IMR-90 (cell line): ENCODE results near the gene SVIL. TPM values are rescaled to one million over a fixed set of nuclear protein-coding genes. Genes with fewer than 3 reads are reported as not detected.
"Not testable (repeated sequence)": the region's sequence is repeated elsewhere in the genome, so short reads cannot be mapped to it uniquely, and the experiment has no call there.

Experiments
- ATAC-seq: fragments of 200-7000 bp; cut with Tn5 transposase; 2 replicates; pipeline ENCODE4 v1.9.1; 2020; ENCODE audit warnings: low read depth, mild to moderate bottlenecking, moderate library complexity
- BruUV-seq: library from RNA; stranded (reverse); fragments of 400-500 nt; replicated peaks from 2 replicates; lab custom pipeline; 2021; lab: Mats Ljungman, UMichigan
- CTCF ChIA-PET: fragments of 300-600 bp; formaldehyde crosslinking; extraction: SDS; loops from one replicate; lab custom pipeline; 2021; ENCODE audit warnings: antibody characterized with exemption; lab: Yijun Ruan, JAX
- POLR2A ChIA-PET: fragments of 300-600 bp; sonication (Branson Sonifier 250); formaldehyde crosslinking; loops from one replicate; lab custom pipeline; 2022; ENCODE audit warnings: antibody characterized with exemption; ENCODE audit not compliant: unreplicated experiment; lab: Charles Lee
- DNase-seq: peaks from one replicate; pipeline ENCODE4 v3.0.0; 2013
- H2AFZ ChIP-seq: replicated peaks from 2 replicates; pipeline ENCODE3; 2013; ENCODE audit warnings: low read length, mild to moderate bottlenecking; ENCODE audit not compliant: poor library complexity
- H2AK5ac ChIP-seq: 2 replicates; pipeline ENCODE4 v1.6.1; 2013; ENCODE audit warnings: low read depth, low read length, inconsistent platforms
- H2AK9ac ChIP-seq: replicated peaks from 2 replicates; pipeline ENCODE3; 2013; ENCODE audit warnings: mild to moderate bottlenecking, low read depth, low read length, moderate library complexity; ENCODE audit not compliant: poor library complexity
- H2BK120ac ChIP-seq: 2 replicates; pipeline ENCODE4 v1.6.1; 2013; ENCODE audit warnings: low read depth, low read length, inconsistent platforms
- H2BK15ac ChIP-seq: 3 replicates; pipeline ENCODE4 v1.6.1; 2013; ENCODE audit warnings: low read depth, low read length, inconsistent platforms
- H2BK20ac ChIP-seq: 2 replicates; pipeline ENCODE4 v1.6.1; 2013; ENCODE audit warnings: low read depth, mild to moderate bottlenecking, inconsistent platforms, low read length, moderate library complexity
- H2BK5ac ChIP-seq: 2 replicates; pipeline ENCODE4 v1.6.1; 2013; ENCODE audit warnings: mild to moderate bottlenecking, low read depth, low read length, inconsistent platforms; ENCODE audit not compliant: poor library complexity, severe bottlenecking
- H3K14ac ChIP-seq: replicated peaks from 2 replicates; pipeline ENCODE4 v1.6.1; 2013; ENCODE audit warnings: low read depth, low read length, inconsistent platforms
- H3K18ac ChIP-seq: 2 replicates; pipeline ENCODE4 v1.6.1; 2013; ENCODE audit warnings: low read depth, low read length, control low read depth
- H3K23ac ChIP-seq: 2 replicates; pipeline ENCODE4 v1.6.1; 2013; ENCODE audit warnings: low read depth, low read length, inconsistent platforms
- H3K27ac ChIP-seq: 2 replicates; pipeline ENCODE4 v1.5.1; 2013; ENCODE audit warnings: mild to moderate bottlenecking, control low read depth, low read length; ENCODE audit not compliant: insufficient read depth
- H3K27me3 ChIP-seq: 2 replicates; pipeline ENCODE4 v1.6.1; 2013; ENCODE audit warnings: low read length; ENCODE audit not compliant: control insufficient read depth, insufficient read depth
- H3K36me3 ChIP-seq: 2 replicates; pipeline ENCODE4 v1.6.1; 2013; ENCODE audit warnings: low read length, mixed read lengths; ENCODE audit not compliant: control insufficient read depth, insufficient read depth
- H3K4ac ChIP-seq: 2 replicates; pipeline ENCODE4 v1.6.1; 2013; ENCODE audit warnings: low read depth, low read length, inconsistent platforms
- H3K4me1 ChIP-seq: 2 replicates; pipeline ENCODE4 v1.6.1; 2013; ENCODE audit warnings: low read length, mixed read lengths; ENCODE audit not compliant: control insufficient read depth, insufficient read depth
- H3K4me2 ChIP-seq: 2 replicates; pipeline ENCODE4 v1.6.1; 2013; ENCODE audit warnings: low read depth, mild to moderate bottlenecking, control low read depth, low read length, moderate library complexity
- H3K4me3 ChIP-seq: 2 replicates; pipeline ENCODE4 v1.5.1; 2013; ENCODE audit warnings: low read depth, mild to moderate bottlenecking, control low read depth, low read length, moderate library complexity; ENCODE audit not compliant: insufficient read depth
- H3K56ac ChIP-seq: 2 replicates; pipeline ENCODE4 v1.6.1; 2013; ENCODE audit warnings: low read length, inconsistent platforms; ENCODE audit not compliant: insufficient read depth; ENCODE audit errors: extremely low read depth
- H3K79me1 ChIP-seq, 2 experiments: 2 replicates each; pipeline ENCODE4 v1.6.1; 2013; ENCODE audit warnings: low read length in 2 of 2, inconsistent platforms in 1 of 2, low read depth in 1 of 2
- H3K9ac ChIP-seq: 2 replicates; pipeline ENCODE4 v1.6.1; 2013; ENCODE audit warnings: low read depth, low read length, control low read depth
- H3K9me1 ChIP-seq: 2 replicates; pipeline ENCODE4 v1.6.1; 2013; ENCODE audit warnings: low read length, inconsistent platforms; ENCODE audit not compliant: insufficient read depth
- H3K9me3 ChIP-seq: 2 replicates; pipeline ENCODE4 v1.6.1; 2013; ENCODE audit warnings: low read length; ENCODE audit not compliant: control insufficient read depth, insufficient read depth
- H4K20me1 ChIP-seq: 2 replicates; pipeline ENCODE4 v1.6.1; 2013; ENCODE audit warnings: low read length, inconsistent platforms; ENCODE audit not compliant: insufficient read depth
- H4K5ac ChIP-seq: 2 replicates; pipeline ENCODE4 v1.6.1; 2013; ENCODE audit warnings: mild to moderate bottlenecking, low read depth, low read length, control low read depth
- H4K8ac ChIP-seq, 2 experiments: 2 replicates each; pipeline ENCODE4 v1.6.1; 2013; ENCODE audit warnings: low read depth in 2 of 2, low read length in 2 of 2, control low read depth in 1 of 2, inconsistent platforms in 1 of 2
- H4K91ac ChIP-seq: 2 replicates; pipeline ENCODE4 v1.6.1; 2013; ENCODE audit warnings: low read depth, low read length, inconsistent platforms; ENCODE audit not compliant: insufficient read depth
- CEBPB ChIP-seq: IDR thresholded peaks from 2 replicates; pipeline ENCODE4 v1.6.1; 2012; ENCODE audit warnings: low read depth, low read length, improper control_type of control experiment
- MXI1 ChIP-seq: IDR thresholded peaks from 2 replicates; pipeline ENCODE4 v1.6.1; 2012; ENCODE audit warnings: low read depth, mild to moderate bottlenecking, low read length, moderate library complexity, borderline replicate concordance
- RAD21 ChIP-seq: IDR thresholded peaks from 2 replicates; pipeline ENCODE4 v1.6.1; 2012; ENCODE audit warnings: low read length, improper control_type of control experiment
- WGBS, 2 experiments: methylation state at CpG; one replicate each; pipeline versions ENCODE4 v1.1.5 to v1.1.7; 2013; ENCODE audit warnings: missing lambda C conversion rate in 2 of 2; ENCODE audit not compliant: insufficient read length in 1 of 2; ENCODE audit errors: extremely low coverage in 2 of 2; 5-methylcytosine and 5-hydroxymethylcytosine counted together
- dilution Hi-C: fragments of 300-500 bp; cut with HindIII; formaldehyde crosslinking; loops from one replicate; pipeline ENCODE4 v1.14.3; 2018; ENCODE audit warnings: low sequenced_read_pairs; ENCODE audit not compliant: unreplicated experiment
- in situ Hi-C: fragments of 300-500 bp; cut with MboI; formaldehyde crosslinking; loops from 3 replicates; pipeline ENCODE4 v1.14.3; 2019; ENCODE audit warnings: low sequenced_read_pairs, inconsistent platforms, mixed read lengths
- intact Hi-C: fragments of 100-400 bp; cut with micrococcal nuclease; formaldehyde crosslinking; loops from 2 replicates; pipeline ENCODE4 v1.10.0; 2022
- polyA plus RNA-seq, 3 experiments: library from polyadenylated mRNA; depleted of rRNA; stranded (reverse); fragments of >200 nt; gene quantifications; 2 replicates each; pipeline ENCODE4 v1.2.3, GENCODE V29; 2012; ENCODE audit warnings: low replicate concordance in 1 of 3
- total RNA-seq: library from RNA; depleted of rRNA; stranded (reverse); fragments of >200 nt; gene quantifications from 2 replicates; pipeline ENCODE4 v1.2.3, GENCODE V29; 2012

SVIL gene
- total and polyA plus RNA-seq, 2 of the 4 experiments (the other 2 are of a cell fraction) = 11.5 to 11.6 TPM

DNA sequence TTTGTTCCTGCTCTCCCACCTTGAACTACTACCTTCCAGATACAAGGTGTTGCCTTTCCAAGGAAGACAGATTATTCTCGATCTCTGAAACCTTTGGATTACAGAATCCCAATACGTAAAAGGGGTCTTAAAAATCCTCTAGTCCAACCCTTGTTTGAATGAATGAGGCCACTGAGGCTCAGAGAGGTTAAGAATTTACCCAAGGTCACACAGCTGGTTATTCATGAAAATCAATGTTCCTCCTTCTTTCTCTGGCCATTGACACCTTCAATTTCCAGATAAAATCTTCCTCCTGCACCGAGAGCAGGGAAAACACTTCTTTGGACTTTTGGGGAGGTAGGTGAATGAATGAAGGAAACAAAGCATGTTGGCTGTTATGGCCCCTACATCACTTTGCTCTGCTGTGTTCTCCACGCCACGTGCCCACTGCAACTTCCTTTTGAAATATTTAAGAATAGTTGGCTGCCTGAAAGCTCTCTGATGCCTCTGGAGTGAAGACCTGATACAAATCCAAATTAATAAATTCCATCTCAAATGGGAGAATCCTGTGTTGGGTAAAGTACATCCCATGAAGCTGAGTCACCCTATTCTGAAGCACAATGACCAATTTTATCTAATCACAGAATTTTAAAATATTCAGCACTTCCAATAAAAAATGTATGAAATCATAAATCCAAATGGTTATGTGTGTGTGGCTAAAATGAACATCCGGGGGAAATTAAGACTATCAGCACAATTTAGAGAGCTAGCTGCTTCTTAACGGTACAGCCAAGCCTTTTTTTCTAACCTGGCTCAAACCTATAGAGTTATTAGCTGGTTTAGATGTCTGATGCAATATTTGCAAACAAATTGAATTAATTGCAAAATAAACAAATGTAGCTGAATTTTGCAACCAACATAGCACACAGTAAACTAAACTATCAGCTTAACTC lies 7.3 kb downstream of the SVIL start:
- H3K9me1 ChIP-seq = peaks cover 9% of the 10 kb centered on the region; the same call in 1 of the 2 replicates
- peaks cover 36 to 65% of the 10 kb centered on the region in 2 experiments for H3K79me1 ChIP-seq
- H2AK9ac ChIP-seq = no peak overlapping the region
- peaks cover 5% of the 10 kb centered on the region for H3K4me1 ChIP-seq
- peak overlapping the region; percentile 64; the same call in 1 of the 2 replicates for H3K27ac ChIP-seq
- no peak overlapping the region for H3K9ac ChIP-seq
- 100% methylated on average over 1 of the region's 7 CpGs; no CpG with 5 or more reads in 1 of the 2 experiments for WGBS, 2 experiments
- H3K14ac ChIP-seq = peak overlapping the region; percentile 71; the same call in 1 of the 2 replicates
- H2BK120ac ChIP-seq = peak overlapping the region; percentile 39
- intact Hi-C loops = no loop called here
- DNase-seq (peak; percentile 66), ATAC-seq (peak; percentile 81)
- dilution Hi-C loops = no loop called here
- BruUV-seq = no TSS peak
- peak overlapping the region; percentile 52; the same call in 1 of the 2 replicates for H3K23ac ChIP-seq
- TF ChIP-seq RAD21 = no peak
- TF ChIP-seq CEBPB = peak; percentile 47; the same call in 1 of the 2 replicates
- no peak for TF ChIP-seq MXI1
- H3K36me3 ChIP-seq = no peaks in the 10 kb centered on the region
- H2BK5ac ChIP-seq = no peak overlapping the region
- H4K20me1 ChIP-seq = peaks cover 28% of the 10 kb centered on the region; the same call in 1 of the 2 replicates
- in situ Hi-C loops = no loop called here
- CTCF ChIA-PET = interaction anchor here (1.4 kb wide), 1 partner anchor 109 kb away, joined by 7 read pairs; no protein-coding TSS in a partner anchor
- H3K4me2 ChIP-seq = no peak overlapping the region; the same call in 1 of the 2 replicates
- H3K4me3 ChIP-seq = no peak overlapping the region
- H3K56ac ChIP-seq = no peak overlapping the region
- H2AFZ ChIP-seq = no peak overlapping the region
- POLR2A ChIA-PET = no interaction called here
- peak overlapping the region; percentile 64 for H4K5ac ChIP-seq
- H2AK5ac ChIP-seq = peak overlapping the region; percentile 71; the same call in 1 of the 2 replicates
- peak overlapping the region; percentile 71 for H3K4ac ChIP-seq
- peak overlapping the region in 1 of 2 experiments; percentile 70; a peak in 2 of 4 replicates for H4K8ac ChIP-seq
- H3K18ac ChIP-seq = peak overlapping the region; percentile 30
- no peaks in the 10 kb centered on the region for H3K27me3 ChIP-seq
- H2BK15ac ChIP-seq = peak overlapping the region; percentile 53; the same call in 1 of the 3 replicates
- peak overlapping the region; percentile 37; the same call in 1 of the 2 replicates for H4K91ac ChIP-seq
- no peaks in the 10 kb centered on the region for H3K9me3 ChIP-seq
- peak overlapping the region; percentile 46 for H2BK20ac ChIP-seq

DNA sequence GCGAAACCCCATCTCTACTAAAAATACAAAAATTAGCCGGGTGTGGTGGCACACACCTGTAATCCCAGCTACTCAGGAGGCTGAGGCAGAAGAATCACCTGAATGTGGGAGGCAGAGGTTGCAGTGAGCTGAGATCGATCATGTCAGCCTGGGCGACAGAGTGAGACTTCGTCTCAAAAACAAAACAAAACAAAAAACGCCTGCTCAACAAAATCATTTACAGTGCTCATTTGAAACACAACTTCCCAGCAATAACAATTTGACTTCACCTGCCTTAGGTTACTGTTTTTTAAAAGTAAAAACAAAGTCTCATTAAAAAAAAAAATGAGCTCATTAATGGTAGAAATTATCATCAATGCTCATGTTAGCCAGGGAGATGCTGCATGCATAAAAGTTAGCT lies 10.4 kb downstream of the SVIL start:
- H3K4ac ChIP-seq, DNase-seq, H2AFZ ChIP-seq, H3K27ac ChIP-seq, H3K4me3 ChIP-seq, dilution Hi-C loops, H3K4me1 ChIP-seq, ATAC-seq, H3K4me2 ChIP-seq, H3K9me3 ChIP-seq, H3K36me3 ChIP-seq, H4K8ac ChIP-seq, H2BK5ac ChIP-seq, H3K9me1 ChIP-seq, H2BK120ac ChIP-seq, H3K27me3 ChIP-seq, H3K14ac ChIP-seq, BruUV-seq, H2AK9ac ChIP-seq, H4K91ac ChIP-seq, in situ Hi-C loops, CTCF ChIA-PET, H3K56ac ChIP-seq, H4K5ac ChIP-seq, H2BK15ac ChIP-seq, POLR2A ChIA-PET, H3K18ac ChIP-seq, H2AK5ac ChIP-seq, H3K23ac ChIP-seq, H2BK20ac ChIP-seq, intact Hi-C loops, H3K9ac ChIP-seq: not testable (repeated sequence)
- peaks cover 30% of the 10 kb centered on the region for H4K20me1 ChIP-seq
- H3K79me1 ChIP-seq = peaks cover 33 to 62% of the 10 kb centered on the region in 2 experiments
- no CpG with 5 or more reads among the region's 6 CpGs for WGBS, 2 experiments
